Epithelial cell of esophagus (primary cell): ENCODE results near the gene LSM7.

Experiments
- DNase-seq: peaks from one replicate; pipeline ENCODE4 v3.0.0; 2010; ENCODE audit warnings: low read depth
- H3K4me3 ChIP-seq: 2 replicates; pipeline ENCODE4 v1.5.1; 2011; ENCODE audit warnings: mild to moderate bottlenecking, low read length, control low read depth
- TF ChIP-seq, protein P1 (sequence below): IDR thresholded peaks from 2 replicates; pipeline ENCODE4 v1.5.1; 2011; ENCODE audit warnings: low read depth, mild to moderate bottlenecking, low read length, control low read depth, inconsistent platforms; ENCODE audit not compliant: insufficient read depth; ENCODE audit errors: missing control alignments

Gene LSM7

DNA sequence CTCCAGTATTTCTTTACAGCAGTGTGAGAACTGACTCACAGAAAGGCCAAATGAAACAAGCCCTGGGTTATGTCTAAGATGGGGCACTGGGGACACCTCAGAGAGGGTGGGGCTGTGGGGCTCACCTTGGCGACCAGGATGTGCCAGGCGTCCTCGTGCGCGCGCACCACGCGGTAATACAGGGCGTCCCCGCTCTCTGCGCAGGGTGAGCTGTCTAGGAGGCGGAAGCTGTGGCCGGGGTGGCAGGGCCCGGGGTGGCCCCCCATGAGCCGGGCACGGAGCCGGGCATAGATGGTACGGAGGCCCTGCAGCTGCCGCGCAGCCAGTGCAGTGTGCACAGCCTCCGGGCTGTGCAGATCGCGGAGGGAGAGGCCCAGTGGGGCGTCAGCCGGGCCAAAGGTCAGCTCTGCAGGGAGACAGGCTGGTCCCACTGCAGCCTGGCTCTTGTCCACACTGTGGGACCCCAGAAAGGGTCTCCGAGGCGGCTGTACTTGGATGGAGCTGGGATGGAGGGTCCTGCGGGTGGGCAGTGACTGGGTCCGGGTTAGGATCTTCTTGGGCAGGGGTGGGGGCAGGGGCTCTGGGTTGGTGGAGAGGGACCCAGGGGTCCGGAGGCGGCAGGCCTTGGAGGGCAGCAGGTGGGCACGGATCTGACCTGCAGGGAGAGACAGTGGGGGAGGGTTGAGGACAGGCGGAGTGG, 49.8 kb downstream of the LSM7 start:
- DNase-seq, result no peak
- H3K4me3 ChIP-seq, result no peak overlapping the region
- TF ChIP-seq, protein P1, sequence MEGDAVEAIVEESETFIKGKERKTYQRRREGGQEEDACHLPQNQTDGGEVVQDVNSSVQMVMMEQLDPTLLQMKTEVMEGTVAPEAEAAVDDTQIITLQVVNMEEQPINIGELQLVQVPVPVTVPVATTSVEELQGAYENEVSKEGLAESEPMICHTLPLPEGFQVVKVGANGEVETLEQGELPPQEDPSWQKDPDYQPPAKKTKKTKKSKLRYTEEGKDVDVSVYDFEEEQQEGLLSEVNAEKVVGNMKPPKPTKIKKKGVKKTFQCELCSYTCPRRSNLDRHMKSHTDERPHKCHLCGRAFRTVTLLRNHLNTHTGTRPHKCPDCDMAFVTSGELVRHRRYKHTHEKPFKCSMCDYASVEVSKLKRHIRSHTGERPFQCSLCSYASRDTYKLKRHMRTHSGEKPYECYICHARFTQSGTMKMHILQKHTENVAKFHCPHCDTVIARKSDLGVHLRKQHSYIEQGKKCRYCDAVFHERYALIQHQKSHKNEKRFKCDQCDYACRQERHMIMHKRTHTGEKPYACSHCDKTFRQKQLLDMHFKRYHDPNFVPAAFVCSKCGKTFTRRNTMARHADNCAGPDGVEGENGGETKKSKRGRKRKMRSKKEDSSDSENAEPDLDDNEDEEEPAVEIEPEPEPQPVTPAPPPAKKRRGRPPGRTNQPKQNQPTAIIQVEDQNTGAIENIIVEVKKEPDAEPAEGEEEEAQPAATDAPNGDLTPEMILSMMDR, result no peak

DNA sequence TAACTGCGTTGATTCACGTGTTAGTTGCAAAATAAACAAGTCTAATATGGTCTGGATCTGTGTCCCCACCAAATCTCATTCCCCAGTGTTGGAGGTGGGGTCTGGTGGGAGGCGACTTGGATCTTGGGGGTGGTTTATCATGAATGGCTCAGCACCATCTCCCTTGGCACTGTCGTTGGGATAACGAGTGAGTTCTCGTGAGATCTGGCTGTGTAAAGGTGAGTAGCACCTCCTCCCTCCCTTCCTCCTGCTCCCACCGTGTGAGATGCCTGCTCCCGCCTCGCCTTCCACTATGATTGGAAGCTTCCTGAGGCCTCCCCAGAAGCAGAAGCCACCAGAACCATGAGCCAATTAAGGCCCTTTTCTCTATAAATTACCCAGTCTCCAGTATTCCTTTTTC, 51.2 kb downstream of the LSM7 start:
- H3K4me3 ChIP-seq, result no peak overlapping the region
- TF ChIP-seq, protein P1, result no peak
- DNase-seq, result no peak

DNA sequence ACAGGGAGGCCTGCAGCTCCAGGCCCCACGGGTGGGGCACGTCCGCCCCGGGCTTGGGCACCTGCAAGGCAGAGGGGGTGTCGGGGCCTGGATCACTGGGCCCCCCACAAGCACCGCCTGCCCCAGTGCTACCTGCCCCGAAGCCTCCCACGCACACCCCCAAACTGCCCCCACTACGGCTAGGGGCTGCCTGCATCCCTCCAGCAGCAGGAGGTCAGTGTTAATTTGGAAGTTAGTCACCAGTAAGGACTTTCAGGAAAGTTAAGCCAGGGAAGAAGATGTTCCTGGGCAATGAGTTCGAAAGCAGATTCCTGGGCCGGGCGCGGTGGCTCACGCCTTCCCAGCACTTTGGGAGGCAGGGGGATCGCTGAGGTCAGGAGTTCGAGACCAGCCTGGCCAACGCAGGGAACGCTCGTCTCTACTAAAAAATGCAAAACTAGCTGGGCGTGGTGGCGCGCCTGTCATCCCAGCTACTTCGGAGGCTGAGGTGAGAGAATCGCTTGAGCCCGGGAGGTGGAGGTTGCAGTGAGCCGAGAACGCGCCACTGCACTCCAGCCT, 51.9 kb downstream of the LSM7 start:
- TF ChIP-seq, protein P1, result no peak
- no peak for DNase-seq
- H3K4me3 ChIP-seq, result no peak overlapping the region

DNA sequence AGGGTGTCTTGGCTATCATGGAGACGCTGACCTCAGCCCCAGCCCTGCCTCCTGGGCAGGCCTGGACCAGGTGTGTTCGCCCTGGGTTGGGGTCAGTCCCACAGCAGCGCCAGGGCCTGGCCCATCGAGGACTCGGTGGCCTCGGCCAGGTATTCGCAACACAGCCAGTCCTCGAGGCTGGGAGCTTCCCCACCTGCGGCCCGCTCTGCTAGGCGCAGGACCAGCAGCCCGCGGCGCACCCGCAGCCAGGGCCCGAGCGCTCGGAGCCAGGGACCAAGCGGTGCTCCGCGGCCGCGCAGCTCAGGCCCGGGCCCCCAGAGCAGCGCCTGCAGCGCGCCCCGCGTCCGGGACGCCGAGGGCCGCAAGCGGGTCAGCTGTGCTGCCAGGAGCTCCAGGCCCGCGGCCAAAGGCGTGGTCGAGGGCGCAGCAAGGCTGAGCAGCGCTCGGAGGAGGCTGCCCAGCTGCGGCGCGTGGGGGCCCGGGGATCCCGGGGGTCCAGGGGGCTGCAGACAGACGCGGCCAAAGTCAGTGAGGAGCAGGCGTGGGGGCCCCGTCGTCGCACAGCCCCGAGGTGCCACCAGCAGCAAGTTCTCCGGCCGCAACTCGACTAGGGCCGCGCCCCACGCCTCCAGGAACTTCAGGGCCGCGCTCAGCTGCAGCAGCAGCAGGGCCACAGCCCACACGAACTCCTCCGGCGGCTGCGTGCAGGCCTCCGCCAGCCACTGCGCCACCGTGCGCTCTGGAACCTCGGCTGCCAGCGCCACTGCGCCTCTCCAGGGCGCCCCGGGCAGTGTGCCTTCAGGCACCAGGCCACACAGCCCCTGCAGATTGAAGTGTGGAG, 52.6 kb downstream of the LSM7 start:
- no peak overlapping the region for H3K4me3 ChIP-seq
- no peak for DNase-seq
- TF ChIP-seq, protein P1, result no peak

DNA sequence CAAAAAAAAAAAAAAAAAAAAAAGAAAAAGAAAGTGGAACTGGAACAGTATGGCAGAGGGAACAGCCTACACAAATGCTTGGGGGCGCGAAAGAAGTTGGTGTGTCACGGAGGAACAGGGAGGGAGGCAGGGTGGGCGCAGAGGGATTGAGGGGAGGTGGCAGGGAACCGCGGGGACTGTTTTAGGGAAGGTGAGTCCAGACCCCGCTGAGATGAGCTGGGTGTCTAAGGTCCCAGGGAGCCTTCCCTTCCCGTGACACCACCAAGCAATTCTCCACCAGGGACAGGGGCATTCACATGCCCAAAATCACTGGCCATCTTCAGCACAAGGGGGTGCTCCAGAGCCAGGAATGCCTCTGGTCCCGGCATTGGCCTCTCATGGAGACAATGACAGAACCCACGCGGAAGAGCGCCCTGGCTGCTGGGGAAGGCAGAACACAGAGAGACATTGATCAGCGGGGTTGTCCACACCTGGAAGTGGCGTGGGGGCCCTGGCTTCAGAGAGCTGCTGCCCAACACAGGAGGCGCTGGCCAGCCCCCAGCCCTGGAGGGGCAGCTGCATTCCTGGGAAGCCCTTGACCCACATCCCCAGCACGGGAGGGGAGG, 53.4 kb downstream of the LSM7 start:
- DNase-seq, result peak; percentile 66
- H3K4me3 ChIP-seq, result no peak overlapping the region
- TF ChIP-seq, protein P1, result peak; percentile 66

DNA sequence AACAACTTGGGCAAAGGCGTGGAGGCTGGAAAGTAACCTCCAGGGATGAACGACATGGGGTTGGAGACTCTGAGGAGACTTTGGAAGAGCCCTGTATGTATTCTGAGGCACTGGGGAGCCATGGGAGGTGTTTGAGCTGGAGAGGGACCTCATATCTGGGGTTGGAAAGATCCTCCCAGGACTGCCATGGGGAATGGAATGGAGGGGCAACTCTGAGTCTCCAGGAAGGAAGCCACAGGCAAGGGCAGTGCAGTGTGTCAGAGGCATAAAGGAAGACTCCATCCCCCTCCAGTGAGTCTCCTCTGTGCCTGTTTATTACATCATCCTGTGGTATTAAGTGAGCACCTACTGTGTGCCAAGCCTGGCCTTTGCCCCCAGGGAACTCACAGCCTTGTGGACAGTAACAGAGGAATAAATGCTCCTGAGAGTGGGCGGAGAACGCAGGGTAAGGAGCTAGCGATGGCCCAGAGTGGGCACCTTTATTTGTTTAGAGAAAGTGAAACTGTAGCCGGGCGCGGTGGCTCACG, 54.1 kb downstream of the LSM7 start:
- TF ChIP-seq, protein P1, result no peak
- no peak overlapping the region for H3K4me3 ChIP-seq
- no peak for DNase-seq
